HUES48 (cell line): ENCODE data around the gene KDM6B.
"Not testable (repeated sequence)": the region's sequence is repeated elsewhere in the genome, so short reads cannot be mapped to it uniquely, and the experiment has no call there.

Source experiments
- H3K27ac ChIP-seq: one replicate; pipeline ENCODE4 v1.7.0; 2013; ENCODE audit warnings: low read depth, low read length, inconsistent platforms
- H3K27me3 ChIP-seq: 2 replicates; pipeline ENCODE4 v1.6.1; 2013; ENCODE audit warnings: mild to moderate bottlenecking, low read length; ENCODE audit not compliant: control insufficient read depth, insufficient read depth
- H3K36me3 ChIP-seq: 2 replicates; pipeline ENCODE4 v1.6.1; 2013; ENCODE audit warnings: low read length; ENCODE audit not compliant: control insufficient read depth, insufficient read depth
- H3K4me1 ChIP-seq: 2 replicates; pipeline ENCODE4 v1.6.1; 2013; ENCODE audit warnings: mild to moderate bottlenecking, low read length; ENCODE audit not compliant: control insufficient read depth, insufficient read depth
- H3K4me3 ChIP-seq: 2 replicates; pipeline ENCODE4 v1.5.1; 2013; ENCODE audit warnings: mild to moderate bottlenecking, low read depth, low read length
- H3K9ac ChIP-seq: 2 replicates; pipeline ENCODE4 v1.6.1; 2013; ENCODE audit warnings: mild to moderate bottlenecking, low read depth, low read length, moderate library complexity
- H3K9me3 ChIP-seq: 2 replicates; pipeline ENCODE4 v1.6.1; 2013; ENCODE audit warnings: low read length; ENCODE audit not compliant: control insufficient read depth, insufficient read depth

KDM6B gene

GRCh38 chr17:7854851-7855659 lies 21.0 kb downstream of the KDM6B start, which contains the start of gene TMEM88:
Gene TMEM88 (plus strand): TSS chr17:7855066. CDS start chr17:7855075, 9 bp downstream.
- peaks cover 12% of the 10 kb centered on the region for H3K36me3 ChIP-seq

GRCh38 chr17:7855660-7856010 lies 21.6 kb downstream of the KDM6B start:
- no peaks in the 10 kb centered on the region for H3K9me3 ChIP-seq
- no peak overlapping the region for H3K9ac ChIP-seq
- H3K4me1 ChIP-seq: peaks cover 31% of the 10 kb centered on the region; the same call in 1 of the 2 replicates
- H3K4me3 ChIP-seq: peak overlapping the region; percentile 92
- H3K27me3 ChIP-seq: peaks cover 56% of the 10 kb centered on the region
- no peak overlapping the region for H3K27ac ChIP-seq
- H3K36me3 ChIP-seq: peaks cover 10% of the 10 kb centered on the region

More at GRCh38 chr17:7854851-7855659, 21.0 kb downstream of the KDM6B start, which contains the start of gene TMEM88:
- Histone ChIP-seq H3K27ac (peak within 1 kb of the TSS; percentile 78), H3K9ac (no peak within 1 kb of the TSS), H3K9me3 (no peaks in the 10 kb centered on the region), H3K4me3 (peak within 1 kb of the TSS; percentile 92), H3K4me1 (peaks cover 31% of the 10 kb centered on the region; the same call in 1 of the 2 replicates), H3K27me3 (peaks cover 56% of the 10 kb centered on the region)

- H3K9ac ChIP-seq: no peak overlapping the region
- H3K27me3 ChIP-seq: peaks cover 52% of the 10 kb centered on the region
- peak overlapping the region; percentile 92 for H3K4me3 ChIP-seq
- H3K4me1 ChIP-seq: peaks cover 29% of the 10 kb centered on the region; the same call in 1 of the 2 replicates
- no peaks in the 10 kb centered on the region for H3K9me3 ChIP-seq
- H3K36me3 ChIP-seq: peaks cover 10% of the 10 kb centered on the region; the same call in 1 of the 2 replicates
- H3K27ac ChIP-seq: peak overlapping the region; percentile 96
These were observed 22.2 kb downstream of the KDM6B start for GRCh38 chr17:7856011-7856810.

GRCh38 chr17:7856811-7857712 lies 23.0 kb downstream of the KDM6B start, which contains the start of gene NAA38:
Gene NAA38 (minus strand): TSS chr17:7857559. CDS start chr17:7857463, 96 bp downstream.
- Histone ChIP-seq H3K9ac (peak within 1 kb of the TSS; percentile 94), H3K4me3 (peak within 1 kb of the TSS; percentile 92), H3K4me1 (peaks cover 25% of the 10 kb centered on the region; the same call in 1 of the 2 replicates), H3K27ac (peak within 1 kb of the TSS; percentile 96), H3K9me3 (no peaks in the 10 kb centered on the region), H3K36me3 (peaks cover 10% of the 10 kb centered on the region; the same call in 1 of the 2 replicates), H3K27me3 (peaks cover 49% of the 10 kb centered on the region)

GRCh38 chr17:7857713-7858521 lies 23.9 kb downstream of the KDM6B start, which contains the start of gene CYB5D1:
Gene CYB5D1 (plus strand): TSS chr17:7858003. CDS start chr17:7858135, 132 bp downstream.
- peak within 1 kb of the TSS; percentile 96 for H3K27ac ChIP-seq
- peak within 1 kb of the TSS; percentile 94 for H3K9ac ChIP-seq
- no peaks in the 10 kb centered on the region for H3K9me3 ChIP-seq
- H3K36me3 ChIP-seq: peaks cover 10% of the 10 kb centered on the region; the same call in 1 of the 2 replicates
- H3K4me3 ChIP-seq: peak within 1 kb of the TSS; percentile 92
- H3K4me1 ChIP-seq: peaks cover 25% of the 10 kb centered on the region
- peaks cover 40% of the 10 kb centered on the region for H3K27me3 ChIP-seq

- H3K4me3 ChIP-seq: peak overlapping the region; percentile 92
- peak overlapping the region; percentile 96 for H3K27ac ChIP-seq
- H3K27me3 ChIP-seq: peaks cover 35% of the 10 kb centered on the region
- peak overlapping the region; percentile 94 for H3K9ac ChIP-seq
- peaks cover 25% of the 10 kb centered on the region for H3K4me1 ChIP-seq
- peaks cover 10% of the 10 kb centered on the region; the same call in 1 of the 2 replicates for H3K36me3 ChIP-seq
- H3K9me3 ChIP-seq: no peaks in the 10 kb centered on the region
These were observed 24.4 kb downstream of the KDM6B start for GRCh38 chr17:7858522-7858810.

- Histone ChIP-seq H3K9ac (no peak overlapping the region), H3K4me3 (peak overlapping the region; percentile 92), H3K4me1 (peaks cover 25% of the 10 kb centered on the region), H3K36me3 (peaks cover 10% of the 10 kb centered on the region; the same call in 1 of the 2 replicates), H3K9me3 (no peaks in the 10 kb centered on the region), H3K27me3 (peaks cover 29% of the 10 kb centered on the region), H3K27ac (no peak overlapping the region)
These were observed 25.0 kb downstream of the KDM6B start for GRCh38 chr17:7859028-7859427.

GRCh38 chr17:7862692-7863437 lies 28.8 kb downstream of the KDM6B start:
- peaks cover 10% of the 10 kb centered on the region; the same call in 1 of the 2 replicates for H3K36me3 ChIP-seq
- H3K27ac ChIP-seq: no peak overlapping the region
- H3K4me1 ChIP-seq: peaks cover 9% of the 10 kb centered on the region
- H3K27me3 ChIP-seq: no peaks in the 10 kb centered on the region
- no peak overlapping the region for H3K9ac ChIP-seq
- no peaks in the 10 kb centered on the region for H3K9me3 ChIP-seq
- no peak overlapping the region for H3K4me3 ChIP-seq

- H3K36me3 ChIP-seq, H3K27me3 ChIP-seq, H3K27ac ChIP-seq, H3K9ac ChIP-seq, H3K9me3 ChIP-seq, H3K4me1 ChIP-seq, H3K4me3 ChIP-seq: not testable (repeated sequence)
These were observed 30.4 kb downstream of the KDM6B start for GRCh38 chr17:7864384-7864783.
